Endothelial cell of umbilical vein (primary cell): ENCODE data around the gene SEMA6A. TPM values are rescaled to one million over a fixed set of nuclear protein-coding genes. Genes with fewer than 3 reads are reported as not detected.

Experiments
- BruUV-seq: library from RNA; stranded (reverse); fragments of 400-500 nt; replicated peaks from 2 replicates; lab custom pipeline; 2021; lab: Mats Ljungman, UMichigan
- CTCF ChIA-PET: fragments of 300-600, 350-600 bp; sonication (Branson Sonifier 250); formaldehyde crosslinking; loops from one replicate; lab custom pipeline; 2021; ENCODE audit warnings: antibody characterized with exemption, inconsistent platforms; lab: Charles Lee
- POLR2A ChIA-PET: fragments of 300-600, 350-600 bp; sonication (Branson Sonifier 250); formaldehyde crosslinking; loops from one replicate; lab custom pipeline; 2021; ENCODE audit warnings: antibody characterized with exemption, inconsistent platforms; lab: Charles Lee
- DNase-seq: peaks from one replicate; pipeline ENCODE4 v3.0.0-alpha.2; 2011; ENCODE audit warnings: low read depth, low spot score
- FAIRE-seq: peaks from 2 replicates; lab custom pipeline; 2011; peaks lifted over from hg19 to GRCh38; lab: Jason Lieb, UNC
- H2AFZ ChIP-seq: 2 replicates; pipeline ENCODE4 v1.6.0; 2012; ENCODE audit warnings: low read depth, low read length, control low read depth, inconsistent platforms
- H3K27ac ChIP-seq: 2 replicates; pipeline ENCODE4 v1.5.1; 2011; ENCODE audit warnings: low read depth, mild to moderate bottlenecking, control low read depth, low read length, moderate library complexity; ENCODE audit not compliant: insufficient read depth
- H3K27me3 ChIP-seq, 2 experiments: 2 replicates each; pipeline versions ENCODE4 v1.6.0 to v1.6.1; 2011; ENCODE audit warnings: low read length in 2 of 2, mixed read lengths in 1 of 2; ENCODE audit not compliant: control insufficient read depth in 2 of 2, insufficient read depth in 2 of 2
- H3K36me3 ChIP-seq, 2 experiments: 2 replicates in 1 of 2; 3 replicates in 1 of 2; pipeline ENCODE4 v1.5.1; 2011; ENCODE audit warnings: low read length in 2 of 2, mild to moderate bottlenecking in 1 of 2, moderate library complexity in 1 of 2; ENCODE audit not compliant: control insufficient read depth in 2 of 2, insufficient read depth in 2 of 2; ENCODE audit errors: extremely low read depth in 1 of 2
- H3K4me1 ChIP-seq: 3 replicates; pipeline ENCODE4 v1.5.1; 2011; ENCODE audit warnings: mild to moderate bottlenecking, low read length; ENCODE audit not compliant: control insufficient read depth, insufficient read depth; ENCODE audit errors: extremely low read depth
- H3K4me2 ChIP-seq: 2 replicates; pipeline ENCODE4 v1.6.1; 2011; ENCODE audit warnings: low read length, control low read depth, mixed read lengths; ENCODE audit not compliant: insufficient read depth
- H3K4me3 ChIP-seq, 3 experiments: fragments of 200-600 bp in 1 of 3; sonication (generic), shearing (Covaris generic) in 1 of 3; replicated peaks in 1 of 3; 2 replicates each; pipeline ENCODE4 v1.5.1; 2011 to 2016; ENCODE audit warnings: control low read depth in 3 of 3, low read length in 3 of 3, mild to moderate bottlenecking in 2 of 3, inconsistent platforms in 1 of 3, low read depth in 1 of 3, moderate library complexity in 1 of 3; ENCODE audit not compliant: insufficient read depth in 1 of 3
- H3K79me2 ChIP-seq: 2 replicates; pipeline ENCODE4 v1.6.0; 2012; ENCODE audit warnings: low read length, inconsistent platforms; ENCODE audit not compliant: control insufficient read depth, insufficient read depth
- H3K9ac ChIP-seq: replicated peaks from 2 replicates; pipeline ENCODE3; 2011; ENCODE audit warnings: low read length, control low read depth; ENCODE audit not compliant: insufficient read depth; ENCODE audit errors: extremely low read depth
- H3K9me1 ChIP-seq: replicated peaks from 3 replicates; pipeline ENCODE4 v1.6.0; 2011; ENCODE audit warnings: mild to moderate bottlenecking, low read length; ENCODE audit not compliant: control insufficient read depth, insufficient read depth; ENCODE audit errors: extremely low read depth
- H3K9me3 ChIP-seq: replicated peaks from 2 replicates; pipeline ENCODE4 v1.5.1; 2012; ENCODE audit warnings: low read length, inconsistent platforms; ENCODE audit not compliant: control insufficient read depth, insufficient read depth
- H4K20me1 ChIP-seq: replicated peaks from 2 replicates; pipeline ENCODE3; 2011; ENCODE audit warnings: mild to moderate bottlenecking, low read length; ENCODE audit not compliant: control insufficient read depth, insufficient read depth; ENCODE audit errors: extremely low read depth
- CTCF ChIP-seq, 2 donors: IDR thresholded peaks; 1 replicate in 1 of 2; 2 replicates in 1 of 2; pipeline ENCODE4 v1.5.1; 2011; ENCODE audit warnings: low read length in 2 of 2, mild to moderate bottlenecking in 2 of 2, moderate library complexity in 2 of 2, control low read depth in 1 of 2, inconsistent platforms in 1 of 2, low read depth in 1 of 2; ENCODE audit not compliant: insufficient read depth in 1 of 2; ENCODE audit errors: extremely low read depth in 1 of 2
- EZH2 ChIP-seq: IDR thresholded peaks from 2 replicates; pipeline ENCODE4 v1.6.1; 2012; ENCODE audit warnings: borderline replicate concordance, low read depth, mild to moderate bottlenecking, moderate library complexity, low read length, inconsistent platforms; ENCODE audit not compliant: severe bottlenecking
- FOS ChIP-seq: IDR thresholded peaks from 2 replicates; pipeline ENCODE4 v1.6.1; 2011; ENCODE audit warnings: mild to moderate bottlenecking, low read length, moderate library complexity, borderline replicate concordance; ENCODE audit not compliant: insufficient read depth
- GATA2 ChIP-seq: IDR thresholded peaks from 2 replicates; pipeline ENCODE4 v1.7.0; 2011; ENCODE audit warnings: low read depth, mild to moderate bottlenecking, moderate library complexity, mixed read lengths, low read length; ENCODE audit not compliant: insufficient read length, insufficient read depth
- JUN ChIP-seq: IDR thresholded peaks from 2 replicates; pipeline ENCODE4 v1.6.1; 2011; ENCODE audit warnings: borderline replicate concordance, low read depth; ENCODE audit not compliant: insufficient read length, insufficient read depth
- MAX ChIP-seq: IDR thresholded peaks from 2 replicates; pipeline ENCODE4 v1.6.1; 2011; ENCODE audit not compliant: insufficient read depth, insufficient read length
- MYC ChIP-seq: IDR thresholded peaks from one replicate; pipeline ENCODE4 v1.6.1; 2011; ENCODE audit warnings: mild to moderate bottlenecking, low read depth, low read length
- POLR2A ChIP-seq: IDR thresholded peaks from 2 replicates; pipeline ENCODE4 v1.6.1; 2012; ENCODE audit warnings: low read depth, mild to moderate bottlenecking, control low read depth, low read length
- POLR2AphosphoS5 ChIP-seq: IDR thresholded peaks from 2 replicates; pipeline ENCODE4 v1.6.1; 2012; ENCODE audit warnings: low read depth, mild to moderate bottlenecking, control low read depth, low read length, moderate library complexity; ENCODE audit not compliant: insufficient read depth
- dilution Hi-C: fragments of 300-500 bp; cut with MboI; formaldehyde crosslinking; loops from one replicate; pipeline ENCODE4 v1.15.0; 2019; ENCODE audit warnings: low sequenced_read_pairs; ENCODE audit not compliant: extremely low pct_ligation_motif_present
- intact Hi-C: fragments of 100-400 bp; cut with micrococcal nuclease; formaldehyde crosslinking; loops from one replicate; pipeline ENCODE4 v1.10.0; 2022
- polyA plus RNA-seq, 4 experiments: library from polyadenylated mRNA; depleted of rRNA in 3 of 4; stranded (reverse) in 3 of 4; unstranded in 1 of 4; fragments of >200 nt; gene quantifications; 2 replicates each; pipeline versions ENCODE4 v1.2.1 to v1.2.3, GENCODE V29; 2011 to 2012; ENCODE audit warnings: missing spikeins in 1 of 4
- total RNA-seq: library from RNA; stranded (reverse); gene quantifications from 2 replicates; pipeline ENCODE4 v1.2.3, GENCODE V29; 2021

SEMA6A gene
- total and polyA plus RNA-seq, 2 donors (not counting 3 experiments of a cell fraction or from before 2014, with no cell fraction given): 0.43 to 1.5 TPM

GRCh38 chr5:116479776-116480675, 94.6 kb downstream of the SEMA6A start:
- BruUV-seq: no TSS peak
- H3K27me3 ChIP-seq: no peaks in the 10 kb centered on the region
- FAIRE-seq (peak; percentile 31), DNase-seq (peak; percentile 23)
- H3K4me2 ChIP-seq: no peak overlapping the region
- TF ChIP-seq MYC (no peak), POLR2A (no peak), POLR2AphosphoS5 (no peak), GATA2 (no peak), CTCF (IDR thresholded peaks at IDR 0.05; ENCODE audit: extremely low read depth in 1 of 2, insufficient read depth in 1 of 2, low read depth in 1 of 2, low read length in 2 of 2) (no peak), JUN (no peak), FOS (no peak), MAX (no peak), EZH2 (no peak)
- no peaks in the 10 kb centered on the region for H3K9me3 ChIP-seq
- no peak overlapping the region for H3K27ac ChIP-seq
- intact Hi-C loops: no loop called here
- no peak overlapping the region for H3K4me3 ChIP-seq
- CTCF ChIA-PET: interaction anchor here (0.8 kb wide), 1 partner anchor 18 kb away, joined by 3 read pairs; no protein-coding TSS in a partner anchor
- no peaks in the 10 kb centered on the region for H3K4me1 ChIP-seq
- dilution Hi-C loops: no loop called here
- no peak overlapping the region for H3K9ac ChIP-seq
- no peaks in the 10 kb centered on the region for H4K20me1 ChIP-seq
- no peaks in the 10 kb centered on the region for H3K36me3 ChIP-seq
- no peaks in the 10 kb centered on the region for H3K79me2 ChIP-seq
- no peaks in the 10 kb centered on the region for H3K9me1 ChIP-seq
- POLR2A ChIA-PET: no interaction called here
- no peak overlapping the region for H2AFZ ChIP-seq
